ENCODE data around the gene PLEKHA5. TPM values are rescaled to one million over a fixed set of nuclear protein-coding genes. Genes with fewer than 3 reads are reported as not detected.

The PLEKHA5 gene
- total and polyA plus RNA-seq, 2 experiments from 2014 or later = 82.8 to 112 TPM

GRCh38 chr12:19276767-19277166, 147.2 kb downstream of the PLEKHA5 start:
- H3K9me3 Mint-ChIP-seq = no peaks in the 10 kb centered on the region
- Histone ChIP-seq H3K4me1 (ENCODE audit: insufficient read depth) (no peaks in the 10 kb centered on the region), H2AFZ (no peak overlapping the region), H3K27me3 (ENCODE audit: insufficient read depth) (no peaks in the 10 kb centered on the region), H4K20me1 (replicated peaks; ENCODE audit: insufficient read depth) (no peaks in the 10 kb centered on the region; the same call in 1 of the 2 replicates), H3K27ac (ENCODE audit: low read depth) (0 out of 2 replicates have a peak overlapping the region, but pooled peaks have one; percentile 65), H3K36me3 (ENCODE audit: insufficient read depth) (peaks cover 14% of the 10 kb centered on the region), H3K4me2 (no peak overlapping the region), H3K4me3 (no peak overlapping the region), H3K79me2 (replicated peaks; ENCODE audit: insufficient read depth) (peaks cover 13% of the 10 kb centered on the region; the same call in 1 of the 2 replicates), H3K9me2 (ENCODE audit: insufficient read depth) (no peaks in the 10 kb centered on the region), H3F3A (replicated peaks; ENCODE audit: low read depth) (no peaks in the 10 kb centered on the region)
- no peak overlapping the region for H3K27ac Mint-ChIP-seq
- H3K36me3 Mint-ChIP-seq (ENCODE audit: low read depth) = peaks cover 52% of the 10 kb centered on the region
- no peak for TF ChIP-seq EZH2 (IDR thresholded peaks at IDR 0.05; ENCODE audit: low read depth, unreplicated experiment)
- DNase-seq (ENCODE audit: low spot score) (no peak), ATAC-seq (no peak)
- H3K27me3 Mint-ChIP-seq (ENCODE audit: insufficient read depth, low read depth, poor library complexity) = no peaks in the 10 kb centered on the region
- no peak overlapping the region for H3K4me3 Mint-ChIP-seq
- H3K4me1 Mint-ChIP-seq = peaks cover 4% of the 10 kb centered on the region; the same call in 2 of the 3 replicates

- H2AFZ ChIP-seq = no peak overlapping the region
- Mint-ChIP-seq H3K4me1 (peaks cover 4% of the 10 kb centered on the region; the same call in 2 of the 3 replicates), H3K27ac (no peak overlapping the region), H3K9me3 (no peaks in the 10 kb centered on the region), H3K36me3 (ENCODE audit: low read depth) (peaks cover 49% of the 10 kb centered on the region), H3K27me3 (ENCODE audit: insufficient read depth, low read depth, poor library complexity) (no peaks in the 10 kb centered on the region), H3K4me3 (no peak overlapping the region)
- H3K4me2 ChIP-seq = no peak overlapping the region
- DNase-seq (ENCODE audit: low spot score) (no peak), ATAC-seq (peak; percentile 50)
- H4K20me1 ChIP-seq (replicated peaks; ENCODE audit: insufficient read depth) = no peaks in the 10 kb centered on the region; the same call in 1 of the 2 replicates
- H3K79me2 ChIP-seq (replicated peaks; ENCODE audit: insufficient read depth) = peaks cover 18% of the 10 kb centered on the region
- H3K27ac ChIP-seq (ENCODE audit: low read depth) = no peak overlapping the region
- H3K9me2 ChIP-seq (ENCODE audit: insufficient read depth) = no peaks in the 10 kb centered on the region
- H3K36me3 ChIP-seq (ENCODE audit: insufficient read depth) = peaks cover 14% of the 10 kb centered on the region
- no peaks in the 10 kb centered on the region for H3F3A ChIP-seq (replicated peaks; ENCODE audit: low read depth)
- no peak overlapping the region for H3K4me3 ChIP-seq
- no peaks in the 10 kb centered on the region for H3K27me3 ChIP-seq (ENCODE audit: insufficient read depth)
- no peaks in the 10 kb centered on the region for H3K4me1 ChIP-seq (ENCODE audit: insufficient read depth)
- TF ChIP-seq JUNB (IDR thresholded peaks at IDR 0.05; ENCODE audit: unreplicated experiment) = no peak
- TF ChIP-seq EZH2 (IDR thresholded peaks at IDR 0.05; ENCODE audit: low read depth, unreplicated experiment) = no peak
- no peak for TF ChIP-seq EZH2phosphoT487 (IDR thresholded peaks at IDR 0.05; ENCODE audit: unreplicated experiment)
- no peak for TF ChIP-seq ZNF114 (CRISPR knock-in tag; IDR thresholded peaks at IDR 0.05)
- TF ChIP-seq CTCF (conservative IDR thresholded peaks at IDR 0.05; ENCODE audit: low read depth in 2 of 2) = no peak
- no peak for TF ChIP-seq REST (IDR thresholded peaks at IDR 0.05; ENCODE audit: unreplicated experiment)
- TF ChIP-seq ETS1 (IDR thresholded peaks at IDR 0.05) = no peak
- no peak for TF ChIP-seq CREB1 (CRISPR knock-in tag; IDR thresholded peaks at IDR 0.05; ENCODE audit: low read depth)
- no peak for TF ChIP-seq ZNF462 (CRISPR knock-in tag; IDR thresholded peaks at IDR 0.05)
Observed at GRCh38 chr12:19277711-19278110, 148.2 kb downstream of the PLEKHA5 start.

Data from GM23338 (cell line).